Gastrocnemius medialis (tissue), 4 donors: ENCODE measurements around the gene IFITM10.

Experiments used
- POLR2A ChIP-seq, 2 donors: fragments of 450-650 bp; IDR thresholded peaks; one replicate each; pipeline ENCODE4 v1.6.1; 2017; ENCODE audit warnings: antibody characterized with exemption in 2 of 2, mild to moderate bottlenecking in 2 of 2, moderate library complexity in 2 of 2
- TF ChIP-seq, protein P1 (sequence below), 5 experiments: fragments of 450-650 bp in 3 of 5; fragments of 200-600 bp in 2 of 5; sonication (generic) in 2 of 5; IDR thresholded peaks in 4 of 5; conservative IDR thresholded peaks in 1 of 5; 1 replicate in 4 of 5; 2 replicates in 1 of 5; pipeline ENCODE4 v1.5.1; 2016 to 2019; ENCODE audit warnings: antibody characterized with exemption in 5 of 5, mild to moderate bottlenecking in 3 of 5, moderate library complexity in 3 of 5

DNA sequence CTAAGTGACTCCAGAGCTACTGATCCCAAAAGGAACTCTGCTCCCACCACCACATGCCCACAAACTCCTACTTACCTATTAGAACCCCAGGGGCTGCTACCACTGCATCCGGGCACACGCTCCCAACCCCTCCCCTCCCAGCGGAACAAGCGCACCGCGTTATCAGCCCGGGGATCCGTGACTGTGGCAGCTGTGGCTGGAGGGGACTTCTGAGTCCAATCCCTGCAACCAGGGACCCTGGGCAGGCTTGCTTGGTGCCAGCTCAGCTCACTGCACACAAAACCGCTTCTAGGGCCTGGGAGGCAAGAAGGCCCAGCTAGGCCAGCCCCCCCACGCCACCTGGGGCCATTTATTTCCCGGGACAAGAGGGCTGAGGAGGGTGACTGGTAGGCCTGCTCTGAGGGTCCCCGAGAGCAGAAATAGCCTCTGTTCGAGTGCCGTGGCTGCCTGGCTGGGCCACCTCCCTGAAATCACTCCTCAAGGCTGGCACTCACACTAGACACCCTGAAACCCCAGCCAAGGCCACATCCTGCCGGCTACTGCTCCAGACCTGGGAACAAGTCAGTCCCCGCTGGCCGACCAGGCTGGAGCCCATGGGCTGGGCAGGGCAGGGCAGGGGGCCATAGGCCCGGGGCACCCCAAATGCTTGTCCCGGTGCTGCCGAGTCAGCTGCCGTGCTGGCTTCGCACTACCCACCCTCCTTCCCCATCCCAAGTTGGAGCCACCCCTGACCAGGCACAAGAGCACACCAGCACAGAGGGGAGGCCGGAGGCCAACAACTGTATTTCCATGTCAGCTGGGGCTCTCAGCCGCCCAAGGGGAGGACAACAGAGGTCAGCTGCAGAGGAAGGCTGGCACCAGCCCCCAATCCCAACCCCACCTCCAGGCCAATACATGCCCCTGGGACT, 1.9 kb upstream of the IFITM10 start:
- no peak for TF ChIP-seq POLR2A (IDR thresholded peaks at IDR 0.05)
- TF ChIP-seq, protein P1, sequence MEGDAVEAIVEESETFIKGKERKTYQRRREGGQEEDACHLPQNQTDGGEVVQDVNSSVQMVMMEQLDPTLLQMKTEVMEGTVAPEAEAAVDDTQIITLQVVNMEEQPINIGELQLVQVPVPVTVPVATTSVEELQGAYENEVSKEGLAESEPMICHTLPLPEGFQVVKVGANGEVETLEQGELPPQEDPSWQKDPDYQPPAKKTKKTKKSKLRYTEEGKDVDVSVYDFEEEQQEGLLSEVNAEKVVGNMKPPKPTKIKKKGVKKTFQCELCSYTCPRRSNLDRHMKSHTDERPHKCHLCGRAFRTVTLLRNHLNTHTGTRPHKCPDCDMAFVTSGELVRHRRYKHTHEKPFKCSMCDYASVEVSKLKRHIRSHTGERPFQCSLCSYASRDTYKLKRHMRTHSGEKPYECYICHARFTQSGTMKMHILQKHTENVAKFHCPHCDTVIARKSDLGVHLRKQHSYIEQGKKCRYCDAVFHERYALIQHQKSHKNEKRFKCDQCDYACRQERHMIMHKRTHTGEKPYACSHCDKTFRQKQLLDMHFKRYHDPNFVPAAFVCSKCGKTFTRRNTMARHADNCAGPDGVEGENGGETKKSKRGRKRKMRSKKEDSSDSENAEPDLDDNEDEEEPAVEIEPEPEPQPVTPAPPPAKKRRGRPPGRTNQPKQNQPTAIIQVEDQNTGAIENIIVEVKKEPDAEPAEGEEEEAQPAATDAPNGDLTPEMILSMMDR (IDR thresholded peaks at IDR 0.05 in 4 of 5, conservative IDR thresholded peaks at IDR 0.05 in 1 of 5) = no peak
